Right lobe of liver (tissue), 6 donors: ENCODE data around the gene KCNF1. TPM values are rescaled to one million over a fixed set of nuclear protein-coding genes. Genes with fewer than 3 reads are reported as not detected.

Experiments used
- ATAC-seq, 4 donors: fragments of 200-7000 bp; cut with Tn5 transposase; one replicate each; pipeline ENCODE4 v1.9.1; 2020; ENCODE audit warnings: mild to moderate bottlenecking in 4 of 4, moderate library complexity in 4 of 4
- DNase-seq, 3 donors: peaks; one replicate each; pipeline ENCODE4 v3.0.0-alpha.2; 2020
- H3K27ac ChIP-seq, 3 donors: fragments of 200-600 bp; one replicate each; pipeline ENCODE4 v1.8.0; 2022
- H3K27me3 ChIP-seq, 2 donors: fragments of 200-600 bp; one replicate each; pipeline ENCODE4 v1.8.0; 2022
- H3K36me3 ChIP-seq, 4 donors: fragments of 200-600 bp; sonication (generic) in 1 of 4; one replicate each; pipeline versions ENCODE4 v1.5.1 to v1.8.0; 2017 to 2022; ENCODE audit warnings: control low read depth in 1 of 4
- H3K4me1 ChIP-seq, 4 donors: fragments of 200-600 bp; sonication (generic) in 1 of 4; one replicate each; pipeline versions ENCODE4 v1.5.1 to v1.8.0; 2017 to 2022; ENCODE audit warnings: control low read depth in 1 of 4
- H3K4me3 ChIP-seq, 3 donors: fragments of 200-600 bp; one replicate each; pipeline ENCODE4 v1.8.0; 2022
- H3K9me3 ChIP-seq, 4 donors: fragments of 200-600 bp; sonication (generic) in 1 of 4; one replicate each; pipeline versions ENCODE4 v1.5.1 to v1.8.0; 2017 to 2022; ENCODE audit warnings: control low read depth in 1 of 4
- POLR2A ChIP-seq: fragments of 450-650 bp; IDR thresholded peaks from one replicate; pipeline ENCODE4 v1.6.1; 2017; ENCODE audit warnings: antibody characterized with exemption, mild to moderate bottlenecking
- WGBS: methylation state at CpG from one replicate; pipeline ENCODE4 v1.1.6; 2018; ENCODE audit warnings: low coverage, low lambda C conversion rate; ENCODE audit not compliant: insufficient coverage; ENCODE audit errors: missing lambda C conversion rate; 5-methylcytosine and 5-hydroxymethylcytosine counted together
- intact Hi-C, 2 donors: fragments of 100-400 bp; cut with DNase I; formaldehyde crosslinking; loops; one replicate each; pipeline versions ENCODE4 v1.11.2 to v1.14.1; 2022
- total RNA-seq, 6 experiments: library from RNA; depleted of rRNA in 2 of 6; stranded (reverse); fragments of >200 nt in 2 of 6; fragmentation: NEBNext Ultra II Directional in 3 of 6; extraction: Animal tissue kit (Norgen Biotek cat#: 25700) in 3 of 6; gene quantifications; one replicate each; pipeline versions ENCODE4 v1.1.0 to v1.2.4, GENCODE V29; 2016 to 2023
- TF ChIP-seq, protein P1 (sequence below), 4 donors: fragments of 200-600 bp in 3 of 4; fragments of 450-650 bp in 1 of 4; IDR thresholded peaks; one replicate each; pipeline versions ENCODE4 v1.5.1 to v1.8.0; 2016 to 2022; ENCODE audit warnings: antibody characterized with exemption in 4 of 4, mild to moderate bottlenecking in 2 of 4
- donor health status: DM: no; HTN: yes; CAD: no.
- donor health status: DM: no; HTN: no; CAD: no.
- donor health status: DM: no; HTN: no; CAD: no.
- donor health status: DM: no; HTN: yes; CAD: no.
- donor health status: DM: no; HTN: yes; CAD: no.

KCNF1 gene
- total RNA-seq, 6 experiments from 2014 or later, result not detected

DNA sequence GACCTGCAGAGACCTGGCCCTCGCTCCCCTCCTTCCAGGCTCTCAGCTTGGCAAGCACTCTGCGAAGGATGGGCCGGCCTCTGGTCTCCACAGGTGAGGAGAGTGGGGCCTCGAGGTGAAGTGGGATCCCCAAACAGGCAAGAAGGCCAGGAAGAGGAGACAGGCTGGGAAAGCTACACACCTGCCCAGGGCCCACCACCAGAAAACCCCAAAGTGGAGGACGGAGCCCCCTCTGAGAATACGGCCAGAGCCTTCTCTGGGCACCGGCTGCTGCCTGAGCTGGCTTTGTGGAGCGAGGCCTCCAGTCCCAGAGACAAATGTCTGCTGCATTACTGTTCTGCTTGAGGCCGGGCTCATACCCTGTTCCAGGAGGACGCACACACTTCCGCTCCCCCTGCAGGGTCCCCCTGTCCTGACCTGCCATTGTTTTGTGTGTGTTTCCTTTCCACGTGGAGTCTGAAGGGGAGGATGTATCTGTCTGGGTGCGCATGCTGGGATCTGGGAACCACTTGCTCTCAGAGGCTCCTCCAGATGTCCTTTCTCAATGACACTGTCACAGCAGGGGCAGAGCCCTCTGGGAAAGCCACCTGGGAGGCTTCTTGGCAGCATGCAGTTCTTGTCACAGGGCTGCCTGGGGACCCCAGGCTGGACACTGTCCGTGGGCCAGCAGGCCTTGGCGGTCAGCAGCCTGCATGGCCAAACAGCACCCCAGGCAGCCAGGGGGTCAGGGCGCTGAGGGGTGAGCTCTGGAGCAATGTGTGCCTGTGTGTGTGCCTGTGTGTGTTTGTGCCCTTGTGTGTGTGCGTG lies 20.8 kb downstream of the KCNF1 start:
- Histone ChIP-seq H3K36me3 (no peaks in the 10 kb centered on the region), H3K4me3 (no peak overlapping the region), H3K4me1 (no peaks in the 10 kb centered on the region), H3K27ac (no peak overlapping the region), H3K9me3 (no peaks in the 10 kb centered on the region), H3K27me3 (no peaks in the 10 kb centered on the region)
- intact Hi-C loops, result no loop called here
- ATAC-seq, result peak in 3 of 4 donors; percentile 16 to 39 (median 33)
- DNase-seq, result no peak
- WGBS, result 58% methylated on average over 4 of the region's 17 CpGs
- TF ChIP-seq POLR2A, result no peak
- TF ChIP-seq, protein P1, sequence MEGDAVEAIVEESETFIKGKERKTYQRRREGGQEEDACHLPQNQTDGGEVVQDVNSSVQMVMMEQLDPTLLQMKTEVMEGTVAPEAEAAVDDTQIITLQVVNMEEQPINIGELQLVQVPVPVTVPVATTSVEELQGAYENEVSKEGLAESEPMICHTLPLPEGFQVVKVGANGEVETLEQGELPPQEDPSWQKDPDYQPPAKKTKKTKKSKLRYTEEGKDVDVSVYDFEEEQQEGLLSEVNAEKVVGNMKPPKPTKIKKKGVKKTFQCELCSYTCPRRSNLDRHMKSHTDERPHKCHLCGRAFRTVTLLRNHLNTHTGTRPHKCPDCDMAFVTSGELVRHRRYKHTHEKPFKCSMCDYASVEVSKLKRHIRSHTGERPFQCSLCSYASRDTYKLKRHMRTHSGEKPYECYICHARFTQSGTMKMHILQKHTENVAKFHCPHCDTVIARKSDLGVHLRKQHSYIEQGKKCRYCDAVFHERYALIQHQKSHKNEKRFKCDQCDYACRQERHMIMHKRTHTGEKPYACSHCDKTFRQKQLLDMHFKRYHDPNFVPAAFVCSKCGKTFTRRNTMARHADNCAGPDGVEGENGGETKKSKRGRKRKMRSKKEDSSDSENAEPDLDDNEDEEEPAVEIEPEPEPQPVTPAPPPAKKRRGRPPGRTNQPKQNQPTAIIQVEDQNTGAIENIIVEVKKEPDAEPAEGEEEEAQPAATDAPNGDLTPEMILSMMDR (IDR thresholded peaks at IDR 0.05), result no peak

DNA sequence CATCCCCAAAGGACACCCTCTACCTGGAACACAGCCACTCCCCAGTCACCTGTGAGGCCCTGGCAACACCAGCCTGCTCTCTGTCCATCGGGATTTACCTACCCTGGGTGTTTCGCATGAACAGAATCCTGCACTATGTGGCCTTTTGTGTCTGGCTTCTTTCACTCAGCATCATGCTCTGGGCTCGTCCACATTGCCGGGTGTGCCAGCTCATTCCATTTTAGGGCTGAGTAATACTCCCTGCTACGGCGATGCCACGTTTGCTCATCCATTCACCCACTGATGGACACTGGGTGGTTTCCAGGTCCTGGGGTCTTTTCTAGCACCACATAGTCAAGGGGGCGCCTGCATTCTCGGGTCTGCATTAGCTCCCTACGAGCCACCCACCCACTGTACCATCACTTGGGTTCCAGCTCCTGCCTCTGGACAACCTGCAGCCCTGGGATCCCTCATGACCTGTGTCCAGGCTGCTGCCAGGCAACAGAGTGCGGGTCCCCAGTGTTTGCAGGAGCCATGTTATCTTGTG lies 22.0 kb downstream of the KCNF1 start:
- 87% methylated on average over 6 of the region's 11 CpGs for WGBS
- no peaks in the 10 kb centered on the region for H3K27me3 ChIP-seq
- intact Hi-C loops, result no loop called here
- no peaks in the 10 kb centered on the region for H3K4me1 ChIP-seq
- no peaks in the 10 kb centered on the region for H3K9me3 ChIP-seq
- ATAC-seq (no peak), DNase-seq (no peak)
- TF ChIP-seq POLR2A, result no peak
- TF ChIP-seq, protein P1 (IDR thresholded peaks at IDR 0.05), result no peak
- no peaks in the 10 kb centered on the region for H3K36me3 ChIP-seq
- no peak overlapping the region for H3K4me3 ChIP-seq
- no peak overlapping the region for H3K27ac ChIP-seq

DNA sequence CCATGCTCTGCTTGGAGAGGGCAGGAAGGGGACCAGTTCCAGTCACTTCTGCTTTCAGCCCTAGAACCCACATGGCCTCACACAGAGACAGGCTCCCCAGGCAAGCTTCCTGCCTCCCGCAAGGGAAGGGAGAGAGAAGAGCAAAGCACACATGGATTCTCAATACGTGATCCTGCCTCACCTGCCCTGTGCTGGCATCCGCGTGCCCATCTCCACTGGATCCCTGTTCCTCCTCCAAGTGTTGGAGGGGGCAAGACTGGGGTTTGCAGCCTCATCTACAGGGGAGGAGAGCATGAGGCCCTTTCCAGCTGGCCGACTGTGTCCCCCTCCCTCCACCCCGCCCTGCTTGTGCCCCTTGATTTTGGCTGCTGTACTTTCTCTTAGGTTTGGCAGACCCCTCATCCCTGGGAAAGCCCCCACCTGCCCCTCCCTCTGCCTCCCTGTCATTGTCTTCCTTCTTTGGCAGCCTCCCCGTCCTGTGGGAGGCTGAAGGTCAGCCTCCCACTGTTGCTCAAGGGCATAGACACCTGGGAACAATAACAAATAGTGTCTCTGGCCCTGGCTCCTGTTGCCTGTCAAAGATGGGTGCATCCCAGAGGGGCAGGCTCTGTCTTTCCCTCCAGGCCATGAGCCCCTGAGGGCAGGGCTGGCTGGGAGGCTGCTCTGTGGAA lies 22.7 kb downstream of the KCNF1 start:
- Histone ChIP-seq H3K4me1 (no peaks in the 10 kb centered on the region), H3K9me3 (no peaks in the 10 kb centered on the region), H3K27me3 (no peaks in the 10 kb centered on the region), H3K4me3 (no peak overlapping the region), H3K36me3 (no peaks in the 10 kb centered on the region), H3K27ac (no peak overlapping the region)
- WGBS, result 38% methylated on average over 4 of the region's 7 CpGs
- no peak for DNase-seq
- intact Hi-C loops, result no loop called here
- TF ChIP-seq, protein P1 (IDR thresholded peaks at IDR 0.05), result no peak
- TF ChIP-seq POLR2A, result no peak
- no peak for ATAC-seq

DNA sequence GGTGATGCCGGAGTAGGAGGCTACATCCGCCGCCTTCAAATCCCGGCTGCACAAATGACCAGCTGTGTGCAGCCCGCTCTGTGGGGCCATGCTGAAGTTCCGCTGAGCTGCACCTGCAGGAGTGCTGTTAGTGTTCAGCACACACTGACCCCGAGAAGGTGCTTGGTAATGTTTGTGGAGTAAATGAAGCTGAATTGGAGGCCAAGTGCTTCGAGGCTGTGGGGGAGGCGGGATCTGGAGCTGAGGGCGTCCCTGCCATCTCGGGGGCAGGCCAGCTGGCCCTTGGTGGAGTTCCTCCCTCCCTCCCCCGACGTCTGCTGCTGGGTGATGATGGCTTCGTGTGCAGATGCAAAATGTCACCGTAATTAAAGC lies 23.2 kb downstream of the KCNF1 start:
- TF ChIP-seq POLR2A, result no peak
- TF ChIP-seq, protein P1 (IDR thresholded peaks at IDR 0.05), result no peak
- Histone ChIP-seq H3K9me3 (no peaks in the 10 kb centered on the region), H3K27me3 (no peaks in the 10 kb centered on the region), H3K27ac (no peak overlapping the region), H3K4me1 (no peaks in the 10 kb centered on the region), H3K4me3 (no peak overlapping the region), H3K36me3 (no peaks in the 10 kb centered on the region)
- DNase-seq (no peak), ATAC-seq (no peak)
- intact Hi-C loops, result no loop called here
- WGBS, result 48% methylated on average over 6 of the region's 15 CpGs
